Measurements from ENCODE around the gene TMEM128.
"Not testable (repeated sequence)": the region's sequence is repeated elsewhere in the genome, so short reads cannot be mapped to it uniquely, and the experiment has no call there.

The TMEM128 gene

GRCh38 chr4:4248029-4248884, at the start of gene TMEM128:
Gene TMEM128, minus strand, starts transcription at chr4:4248223. Its CDS starts 21 bp downstream, at chr4:4248202.
- peak; percentile 94 for DNase-seq

DNA sequence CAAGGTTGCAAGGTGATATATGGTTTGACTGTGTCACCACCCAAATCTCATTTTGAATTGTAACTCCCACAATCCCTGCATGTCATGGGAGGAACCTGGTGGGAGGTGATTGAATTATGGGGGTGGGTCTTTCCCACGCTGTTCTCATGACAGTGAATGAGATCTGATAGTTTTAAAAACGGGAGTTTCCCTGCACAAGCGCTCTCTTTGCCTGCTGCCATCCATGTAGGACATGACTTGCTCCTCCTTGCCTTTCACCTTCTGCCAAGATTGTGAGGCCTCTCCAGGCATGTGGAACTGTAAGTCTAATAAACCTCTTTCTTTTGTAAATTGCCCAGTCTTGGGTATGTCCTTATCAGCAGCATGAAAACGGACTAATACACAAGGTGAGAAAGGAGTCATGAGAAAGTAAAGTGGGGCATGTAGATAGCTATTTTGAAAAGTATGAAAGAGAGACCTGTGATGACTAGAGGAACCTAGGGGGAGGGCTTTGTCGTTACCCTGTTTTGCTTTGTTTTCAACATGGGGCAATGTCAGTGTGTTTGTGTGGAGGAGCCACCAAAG, 48.3 kb upstream of the TMEM128 start:
- DNase-seq = no peak

GRCh38 chr4:4293279-4293678, 45.3 kb upstream of the TMEM128 start:
- no peak for DNase-seq

GRCh38 chr4:4289941-4290850, 42.2 kb upstream of the TMEM128 start, which contains the start of the genes LYAR and ZBTB49:
Gene LYAR, minus strand, starts transcription at chr4:4290154. Its CDS starts 6,412 bp downstream, at chr4:4283742.
Gene ZBTB49, plus strand, starts transcription at chr4:4290251. Its CDS starts 9,695 bp downstream, at chr4:4299946.
- peak; percentile 99 for DNase-seq

DNA sequence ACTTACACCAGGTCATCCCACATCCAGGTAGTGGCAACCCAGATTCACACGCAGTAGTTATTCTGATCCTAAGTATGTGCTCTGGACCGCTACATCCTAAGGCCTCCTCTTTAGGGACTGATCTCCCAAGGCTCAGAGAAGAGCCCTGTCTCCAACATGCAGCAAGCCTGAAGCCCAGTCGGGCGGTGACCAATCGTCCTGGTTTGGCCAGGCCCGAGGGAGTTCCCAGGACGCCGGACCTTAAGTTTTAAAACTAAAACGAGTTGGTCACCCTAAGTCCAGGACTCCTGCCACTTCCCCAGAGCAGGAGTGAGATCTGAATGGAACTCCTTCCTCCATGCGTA, 41.5 kb upstream of the TMEM128 start:
- no peak for DNase-seq

- DNase-seq = no peak
These were observed 41.0 kb upstream of the TMEM128 start for GRCh38 chr4:4289055-4289454.

DNA sequence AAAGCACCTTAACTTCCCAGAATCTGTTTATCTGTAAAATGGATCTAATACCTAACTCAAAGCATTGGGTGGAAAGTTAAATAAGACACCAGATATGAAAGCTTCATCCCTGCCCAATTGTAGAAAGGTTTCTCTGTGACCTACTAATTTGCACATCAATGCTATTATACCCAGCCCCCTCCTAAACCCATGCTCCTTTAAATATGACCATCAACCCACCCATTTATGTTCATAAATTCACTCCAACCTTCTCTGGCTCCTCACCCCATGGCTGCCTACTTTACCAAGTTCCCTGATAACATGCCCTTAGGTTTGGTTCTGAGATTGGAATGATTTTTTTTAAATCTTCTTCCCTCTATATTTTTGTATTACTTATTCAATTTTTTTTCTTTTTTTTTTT, 40.1 kb upstream of the TMEM128 start:
- DNase-seq = no peak

DNA sequence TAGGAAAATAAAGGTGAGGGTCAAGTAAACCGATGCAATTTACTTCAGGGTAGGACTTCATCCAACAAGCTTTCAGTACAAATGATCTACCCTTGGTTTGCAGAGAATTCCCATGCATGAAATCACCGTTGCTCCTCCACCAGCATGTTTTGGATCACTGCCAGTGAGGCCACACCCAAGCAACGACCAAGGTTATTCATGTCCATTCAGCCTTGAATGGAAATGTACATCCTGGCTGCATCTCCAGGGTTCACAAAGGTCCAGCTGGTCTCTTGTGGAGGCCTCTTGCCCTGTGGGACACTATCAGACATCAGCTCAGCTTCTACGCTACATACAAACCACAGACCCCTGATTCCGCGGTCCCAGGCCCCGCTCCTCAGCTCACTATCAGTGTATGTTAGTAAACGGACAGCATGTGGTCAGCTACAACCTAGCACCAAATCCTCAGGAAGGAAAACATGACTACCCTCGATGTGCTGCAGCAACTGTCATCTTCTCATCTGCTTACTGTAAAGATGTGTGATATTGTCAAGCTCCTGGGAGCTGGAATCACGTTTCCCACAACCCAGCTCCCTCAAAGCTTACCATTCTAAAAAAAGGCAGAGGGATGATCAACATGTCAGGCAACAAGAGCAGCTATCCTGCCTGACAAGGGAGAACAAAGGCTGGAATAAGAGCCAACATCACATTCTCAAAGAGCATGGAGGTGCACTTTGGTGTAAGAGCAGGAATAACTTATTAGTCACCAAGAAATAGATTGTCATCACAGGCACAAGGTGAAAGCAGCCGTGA, 37.0 kb upstream of the TMEM128 start:
- no peak for DNase-seq

DNA sequence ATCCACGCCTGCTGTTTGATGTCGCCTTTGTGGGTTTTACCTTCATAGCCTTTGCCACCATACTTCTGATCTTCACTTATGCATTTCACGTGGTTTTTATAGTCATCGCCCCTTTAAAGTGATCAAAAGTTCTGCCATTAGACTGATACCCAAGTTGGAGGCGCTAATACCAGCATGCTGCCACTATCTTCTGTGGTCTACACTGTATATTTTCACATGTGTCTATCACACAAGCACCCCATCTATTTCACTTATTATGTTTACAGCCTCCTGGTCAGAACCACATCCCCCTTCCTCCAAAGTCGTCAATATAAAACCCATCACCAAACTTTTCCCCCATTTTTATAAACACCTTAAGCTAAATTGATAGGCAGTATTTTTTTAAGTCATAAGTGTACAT, 33.8 kb upstream of the TMEM128 start:
- no peak for DNase-seq

DNA sequence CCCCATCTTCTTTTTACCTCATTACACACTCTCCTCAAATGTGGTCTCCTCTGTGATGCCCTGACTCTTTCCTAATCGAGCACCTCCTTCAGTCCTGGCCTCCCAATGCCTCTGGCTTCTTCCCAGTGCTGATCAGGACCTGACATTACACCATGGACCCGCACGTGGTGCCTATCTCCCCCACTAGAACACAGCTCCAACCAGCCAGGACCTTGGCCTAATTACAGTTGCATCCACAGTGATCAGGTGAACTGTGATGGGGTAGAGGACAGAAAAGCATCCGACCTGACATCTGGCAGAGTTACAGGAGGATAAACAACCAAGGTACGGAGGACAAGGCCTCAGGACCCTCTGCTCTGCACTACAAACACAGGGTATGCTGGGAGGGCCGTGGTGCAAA, 29.5 kb upstream of the TMEM128 start:
- DNase-seq = no peak

- DNase-seq = no peak
These were observed 26.2 kb upstream of the TMEM128 start for GRCh38 chr4:4274226-4274625.

- no peak for DNase-seq
These were observed 23.9 kb upstream of the TMEM128 start for GRCh38 chr4:4271912-4272311.

GRCh38 chr4:4270529-4270928, 22.5 kb upstream of the TMEM128 start:
- DNase-seq = no peak

GRCh38 chr4:4269856-4270255, 21.8 kb upstream of the TMEM128 start:
- no peak for DNase-seq

GRCh38 chr4:4269331-4269731, 21.3 kb upstream of the TMEM128 start:
- DNase-seq = no peak

GRCh38 chr4:4268776-4269175, 20.8 kb upstream of the TMEM128 start:
- DNase-seq = no peak

- DNase-seq = no peak
These were observed 20.0 kb upstream of the TMEM128 start for GRCh38 chr4:4267981-4268380.

DNA sequence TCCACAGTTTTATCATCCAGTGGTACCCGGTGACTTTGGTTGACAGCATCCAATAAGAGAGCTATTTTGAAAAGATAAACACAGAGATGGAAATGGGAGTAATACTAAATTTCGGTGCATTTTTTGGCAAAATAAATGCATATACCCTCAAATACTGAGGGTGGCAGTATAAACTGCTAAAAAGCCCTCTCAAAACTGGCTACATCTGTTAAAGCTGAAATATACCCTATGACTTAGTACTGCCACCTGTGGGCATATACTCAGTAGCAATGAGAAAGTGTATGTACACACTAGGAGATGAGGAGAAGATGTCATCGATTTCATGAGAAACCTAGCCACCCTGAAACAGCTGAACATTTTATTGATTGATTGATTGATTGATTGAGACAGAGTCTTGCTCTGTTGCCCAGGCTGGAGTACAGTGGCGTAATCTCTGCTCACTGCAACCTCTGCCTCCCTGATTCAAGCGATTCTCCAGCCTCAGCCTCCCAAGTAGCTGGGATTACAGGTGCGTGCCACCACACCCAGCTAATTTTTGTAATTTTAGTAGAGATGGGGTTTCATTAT, 12.2 kb upstream of the TMEM128 start:
- DNase-seq = no peak

- DNase-seq = no peak
These were observed 11.6 kb upstream of the TMEM128 start for GRCh38 chr4:4259484-4260100.

DNA sequence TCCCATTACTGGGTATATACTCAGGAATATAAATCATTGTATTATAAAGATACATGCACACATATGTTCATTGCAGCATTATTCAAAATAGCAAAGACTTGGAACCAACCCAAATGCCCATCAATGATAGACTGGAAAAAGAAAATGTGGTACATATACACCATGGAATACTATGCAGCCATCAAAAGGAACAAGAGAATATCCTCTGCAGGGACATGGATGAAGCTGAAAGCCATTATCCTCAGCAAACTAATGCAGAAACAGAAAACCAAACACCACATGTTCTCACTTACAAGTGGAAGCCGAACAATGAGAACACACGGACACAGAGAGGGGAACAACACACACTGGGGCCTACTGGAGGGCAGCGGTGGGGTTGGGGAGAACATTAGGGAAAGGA, 9.7 kb upstream of the TMEM128 start:
- not testable (repeated sequence) for DNase-seq

GRCh38 chr4:4256799-4257198, 8.8 kb upstream of the TMEM128 start:
- no peak for DNase-seq

DNA sequence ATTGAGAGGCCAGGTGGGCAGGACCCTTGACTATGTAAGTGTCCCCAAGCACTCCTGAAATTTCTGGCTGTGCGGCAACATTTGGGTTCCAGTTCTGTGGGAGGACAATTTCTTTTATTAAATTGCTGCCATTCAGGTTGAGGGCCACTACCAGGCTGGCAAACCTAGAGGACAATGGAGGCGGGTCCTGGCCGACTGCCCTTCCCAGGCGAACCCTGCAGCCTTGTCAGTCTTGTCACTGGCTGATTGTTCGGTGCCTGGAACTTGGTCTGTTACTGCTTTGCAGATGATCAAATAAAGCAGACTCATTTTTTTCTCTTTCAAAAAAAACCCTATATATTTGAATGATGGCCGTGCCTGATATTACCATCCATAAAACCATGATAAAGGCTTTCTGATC, 6.6 kb upstream of the TMEM128 start:
- no peak for DNase-seq

Measured in stimulated activated CD8-positive, alpha-beta memory T cell treated with anti-CD3 and anti-CD28 coated beads, Interleukin-4, amount 100 ng/mL, for 48 hours (primary cell).